Activated T-helper 17 cell treated with anti-CD3 and anti-CD28 coated beads, Interleukin-2, amount 50 U/mL, for 72 hours (primary cell): ENCODE data around the gene RAB27B. TPM values are rescaled to one million over a fixed set of nuclear protein-coding genes. Genes with fewer than 3 reads are reported as not detected.
A peak's percentile ranks its signal among the peaks of the same experiment; 100 is the strongest.
"Not testable (repeated sequence)": the region's sequence is repeated elsewhere in the genome, so short reads cannot be mapped to it uniquely, and the experiment has no call there.

Source experiments
- ATAC-seq: fragments of 150-1000 bp; cut with Tn5 transposase; replicated peaks from 2 replicates; pipeline ENCODE4 v1.10.0; 2021; ENCODE audit warnings: mild to moderate bottlenecking, moderate library complexity
- H3K27ac Mint-ChIP-seq: one replicate; pipeline ENCODE4 v1.8.0; 2022; ENCODE audit warnings: mixed read lengths
- H3K27me3 Mint-ChIP-seq: one replicate; pipeline ENCODE4 v1.8.0; 2022; ENCODE audit warnings: mixed read lengths
- H3K36me3 Mint-ChIP-seq: one replicate; pipeline ENCODE4 v1.8.0; 2022; ENCODE audit warnings: low read depth, mild to moderate bottlenecking, mixed read lengths
- H3K4me1 Mint-ChIP-seq: one replicate; pipeline ENCODE4 v1.8.0; 2022; ENCODE audit warnings: mixed read lengths
- H3K4me3 Mint-ChIP-seq: one replicate; pipeline ENCODE4 v1.8.0; 2022; ENCODE audit warnings: mild to moderate bottlenecking, mixed read lengths
- H3K9me3 Mint-ChIP-seq: one replicate; pipeline ENCODE4 v1.8.0; 2022; ENCODE audit warnings: mixed read lengths
- total RNA-seq, 2 donors: library from RNA; stranded (reverse); gene quantifications; one replicate each; pipeline ENCODE4 v1.2.3, GENCODE V29; 2022

Gene RAB27B
- total RNA-seq, 2 donors from 2014 or later: 0.28 to 0.50 TPM

- peak; percentile 85 for ATAC-seq
- no peaks in the 10 kb centered on the region for H3K9me3 Mint-ChIP-seq
- H3K4me3 Mint-ChIP-seq: no peak overlapping the region
- peaks cover 7% of the 10 kb centered on the region for H3K27me3 Mint-ChIP-seq
- H3K4me1 Mint-ChIP-seq: peaks cover 4% of the 10 kb centered on the region
- H3K27ac Mint-ChIP-seq: no peak overlapping the region
- H3K36me3 Mint-ChIP-seq: no peaks in the 10 kb centered on the region
These were observed 22.5 kb upstream of the RAB27B start for GRCh38 chr18:54805571-54806334.

- Mint-ChIP-seq H3K27ac (no peak overlapping the region), H3K9me3 (no peaks in the 10 kb centered on the region), H3K27me3 (peaks cover 7% of the 10 kb centered on the region), H3K4me1 (peaks cover 4% of the 10 kb centered on the region), H3K4me3 (no peak overlapping the region), H3K36me3 (no peaks in the 10 kb centered on the region)
- ATAC-seq: peak; percentile 32
These were observed 21.8 kb upstream of the RAB27B start for GRCh38 chr18:54806526-54806925.

- H3K27ac Mint-ChIP-seq: no peak overlapping the region
- H3K27me3 Mint-ChIP-seq: peaks cover 7% of the 10 kb centered on the region
- peaks cover 4% of the 10 kb centered on the region for H3K4me1 Mint-ChIP-seq
- H3K36me3 Mint-ChIP-seq: no peaks in the 10 kb centered on the region
- no peak for ATAC-seq
- no peaks in the 10 kb centered on the region for H3K9me3 Mint-ChIP-seq
- no peak overlapping the region for H3K4me3 Mint-ChIP-seq
These were observed 21.0 kb upstream of the RAB27B start for GRCh38 chr18:54807303-54807702.

- H3K4me1 Mint-ChIP-seq, ATAC-seq, H3K36me3 Mint-ChIP-seq, H3K27ac Mint-ChIP-seq, H3K27me3 Mint-ChIP-seq, H3K9me3 Mint-ChIP-seq, H3K4me3 Mint-ChIP-seq: not testable (repeated sequence)
These were observed 17.6 kb upstream of the RAB27B start for GRCh38 chr18:54810662-54811061.

GRCh38 chr18:54812885-54813284 lies 15.4 kb upstream of the RAB27B start:
- H3K36me3 Mint-ChIP-seq: no peaks in the 10 kb centered on the region
- no peaks in the 10 kb centered on the region for H3K9me3 Mint-ChIP-seq
- H3K27me3 Mint-ChIP-seq: peaks cover 11% of the 10 kb centered on the region
- no peak overlapping the region for H3K4me3 Mint-ChIP-seq
- ATAC-seq: peak; percentile 62
- no peaks in the 10 kb centered on the region for H3K4me1 Mint-ChIP-seq
- H3K27ac Mint-ChIP-seq: no peak overlapping the region

- no peaks in the 10 kb centered on the region for H3K4me1 Mint-ChIP-seq
- peaks cover 11% of the 10 kb centered on the region for H3K27me3 Mint-ChIP-seq
- H3K27ac Mint-ChIP-seq: no peak overlapping the region
- H3K9me3 Mint-ChIP-seq: no peaks in the 10 kb centered on the region
- no peak overlapping the region for H3K4me3 Mint-ChIP-seq
- H3K36me3 Mint-ChIP-seq: no peaks in the 10 kb centered on the region
- ATAC-seq: no peak
These were observed 15.0 kb upstream of the RAB27B start for GRCh38 chr18:54813305-54813704.

- Mint-ChIP-seq H3K4me1 (no peaks in the 10 kb centered on the region), H3K4me3 (no peak overlapping the region), H3K36me3 (no peaks in the 10 kb centered on the region), H3K27me3 (peaks cover 11% of the 10 kb centered on the region), H3K27ac (no peak overlapping the region), H3K9me3 (no peaks in the 10 kb centered on the region)
- ATAC-seq: no peak
These were observed 14.2 kb upstream of the RAB27B start for GRCh38 chr18:54813977-54814565.

GRCh38 chr18:54815086-54815485 lies 13.2 kb upstream of the RAB27B start:
- ATAC-seq: no peak
- H3K27me3 Mint-ChIP-seq: peaks cover 11% of the 10 kb centered on the region
- no peaks in the 10 kb centered on the region for H3K36me3 Mint-ChIP-seq
- H3K4me1 Mint-ChIP-seq: no peaks in the 10 kb centered on the region
- H3K27ac Mint-ChIP-seq: no peak overlapping the region
- no peaks in the 10 kb centered on the region for H3K9me3 Mint-ChIP-seq
- H3K4me3 Mint-ChIP-seq: no peak overlapping the region

GRCh38 chr18:54820785-54821275 lies 7.4 kb upstream of the RAB27B start:
- H3K9me3 Mint-ChIP-seq, H3K27ac Mint-ChIP-seq, ATAC-seq, H3K36me3 Mint-ChIP-seq, H3K4me3 Mint-ChIP-seq, H3K4me1 Mint-ChIP-seq, H3K27me3 Mint-ChIP-seq: not testable (repeated sequence)

- H3K4me1 Mint-ChIP-seq: peaks cover 7% of the 10 kb centered on the region
- no peaks in the 10 kb centered on the region for H3K36me3 Mint-ChIP-seq
- H3K9me3 Mint-ChIP-seq: no peaks in the 10 kb centered on the region
- no peak overlapping the region for H3K27ac Mint-ChIP-seq
- no peak overlapping the region for H3K4me3 Mint-ChIP-seq
- H3K27me3 Mint-ChIP-seq: peaks cover 5% of the 10 kb centered on the region
- ATAC-seq: no peak
These were observed 5.1 kb upstream of the RAB27B start for GRCh38 chr18:54822872-54823845.

- Mint-ChIP-seq H3K9me3 (no peaks in the 10 kb centered on the region), H3K4me1 (peaks cover 13% of the 10 kb centered on the region), H3K27ac (no peak overlapping the region), H3K4me3 (no peak overlapping the region), H3K27me3 (peaks cover 5% of the 10 kb centered on the region), H3K36me3 (no peaks in the 10 kb centered on the region)
- no peak for ATAC-seq
These were observed 3.5 kb upstream of the RAB27B start for GRCh38 chr18:54824761-54825160.

- Mint-ChIP-seq H3K9me3 (no peaks in the 10 kb centered on the region), H3K4me3 (no peak overlapping the region), H3K36me3 (no peaks in the 10 kb centered on the region), H3K27ac (no peak overlapping the region), H3K4me1 (peaks cover 13% of the 10 kb centered on the region), H3K27me3 (peaks cover 5% of the 10 kb centered on the region)
- no peak for ATAC-seq
These were observed 2.5 kb upstream of the RAB27B start for GRCh38 chr18:54825601-54826344.

- Mint-ChIP-seq H3K9me3 (peaks cover 6% of the 10 kb centered on the region), H3K4me3 (peak overlapping the region; percentile 76), H3K27ac (no peak overlapping the region), H3K4me1 (peaks cover 13% of the 10 kb centered on the region), H3K36me3 (no peaks in the 10 kb centered on the region), H3K27me3 (peaks cover 9% of the 10 kb centered on the region)
- ATAC-seq: no peak
These were observed 709 bp downstream of the RAB27B start for GRCh38 chr18:54828986-54829385.

GRCh38 chr18:54829856-54830255 lies 1.6 kb downstream of the RAB27B start:
- H3K27me3 Mint-ChIP-seq: peaks cover 9% of the 10 kb centered on the region
- H3K36me3 Mint-ChIP-seq: no peaks in the 10 kb centered on the region
- no peak for ATAC-seq

More at GRCh38 chr18:54829856-54830255, 1.6 kb downstream of the RAB27B start:
- H3K4me3 Mint-ChIP-seq: peak overlapping the region; percentile 3
- H3K27ac Mint-ChIP-seq: no peak overlapping the region
- H3K9me3 Mint-ChIP-seq: peaks cover 6% of the 10 kb centered on the region
- H3K4me1 Mint-ChIP-seq: peaks cover 13% of the 10 kb centered on the region
